NCI-H446 treated with DMSO at 0.1 percent for 48 hours (cell line): ENCODE data around the gene CARD9.
"Not testable (repeated sequence)": the region's sequence is repeated elsewhere in the genome, so short reads cannot be mapped to it uniquely, and the experiment has no call there.

ENCODE experiments used
- DNase-seq: peaks from one replicate; lab custom pipeline; 2025; lab: John Stamatoyannopoulos, UW

CARD9 gene

GRCh38 chr9:136363949-136364748, 9.3 kb downstream of the CARD9 start:
- DNase-seq: no peak

GRCh38 chr9:136363106-136363948, 10.1 kb downstream of the CARD9 start, which contains the start of gene DNLZ:
DNLZ (minus strand) TSS chr9:136363744; CDS start chr9:136363714, 30 bp downstream.
- peak; percentile 63 for DNase-seq

DNA sequence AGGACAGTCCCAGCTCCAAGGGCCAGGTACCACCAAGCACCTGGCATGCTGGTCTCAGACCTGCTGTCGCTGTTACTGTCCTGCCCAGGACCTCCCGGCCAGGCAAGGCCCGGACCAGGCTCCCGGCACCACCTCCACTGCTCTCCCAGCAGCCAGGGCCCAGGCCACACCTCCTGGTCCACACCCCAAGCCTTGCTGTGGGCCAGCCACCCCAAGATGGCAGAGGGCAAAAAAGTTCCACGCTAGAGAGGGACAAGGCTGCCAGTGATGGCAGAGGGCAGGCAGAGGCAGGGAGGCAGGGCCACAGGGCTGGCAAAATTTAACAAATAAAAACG, 11.1 kb downstream of the CARD9 start:
- DNase-seq: no peak

- no peak for DNase-seq
Observed at GRCh38 chr9:136361754-136362449, 11.6 kb downstream of the CARD9 start.

GRCh38 chr9:136361047-136361753, 12.3 kb downstream of the CARD9 start:
- DNase-seq: no peak

GRCh38 chr9:136359774-136360718, 13.4 kb downstream of the CARD9 start:
- DNase-seq: no peak

DNA sequence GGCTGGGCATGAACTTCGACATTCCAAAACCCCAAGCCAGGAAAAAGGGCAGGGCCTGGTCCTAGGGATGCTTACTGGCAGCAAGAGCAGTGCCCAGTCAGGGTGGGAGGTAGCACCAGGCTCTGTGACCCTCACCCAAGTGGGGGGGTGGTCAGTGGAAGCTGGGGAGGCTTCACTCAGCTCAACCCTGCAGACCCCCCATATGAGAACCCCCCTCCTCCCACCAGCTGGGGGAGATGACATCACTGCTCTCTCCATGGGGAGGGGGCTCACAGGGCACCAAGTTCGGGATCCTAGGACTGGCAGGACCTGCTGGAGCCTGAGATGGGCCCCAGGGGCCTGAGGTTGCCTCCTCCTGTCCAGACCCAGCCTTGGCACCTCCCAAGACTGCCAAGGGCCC, 14.6 kb downstream of the CARD9 start:
- DNase-seq: no peak

- no peak for DNase-seq
Observed at GRCh38 chr9:136358016-136358415, 15.5 kb downstream of the CARD9 start.

DNA sequence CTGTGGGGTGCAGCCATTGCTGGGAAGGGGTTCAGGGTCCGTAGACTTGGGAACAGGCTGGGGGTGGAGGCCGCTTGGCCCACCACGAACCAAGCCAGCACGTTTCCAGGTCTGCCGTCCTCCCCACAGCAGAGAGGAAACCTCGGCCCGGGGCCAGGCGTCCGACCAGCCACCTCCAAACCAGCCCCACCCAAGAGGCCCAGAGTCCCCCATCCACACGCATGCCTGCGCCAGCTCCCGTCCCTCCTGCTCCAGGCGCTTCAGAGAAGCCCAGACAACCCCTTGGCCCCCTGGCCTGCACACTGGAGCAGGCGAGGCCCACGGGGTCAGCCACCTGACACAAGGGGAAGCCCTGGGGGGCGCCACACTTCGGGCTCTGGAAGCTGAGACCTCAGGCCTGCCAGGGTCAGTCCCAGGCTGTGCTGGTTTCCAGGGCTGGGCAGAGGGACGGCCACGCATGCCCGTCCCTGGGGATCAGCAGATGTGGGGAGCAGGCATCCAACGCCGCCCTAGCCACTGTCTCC, 16.2 kb downstream of the CARD9 start:
- no peak for DNase-seq

GRCh38 chr9:136355616-136356557, 17.6 kb downstream of the CARD9 start:
- DNase-seq: no peak

GRCh38 chr9:136354592-136355085, 18.8 kb downstream of the CARD9 start:
- DNase-seq: no peak

GRCh38 chr9:136353757-136354488, 19.5 kb downstream of the CARD9 start:
- no peak for DNase-seq

GRCh38 chr9:136353088-136353487, 20.4 kb downstream of the CARD9 start:
- DNase-seq: no peak

GRCh38 chr9:136352682-136353081, 20.8 kb downstream of the CARD9 start:
- DNase-seq: no peak

- not testable (repeated sequence) for DNase-seq
Observed at GRCh38 chr9:136351868-136352267, 21.6 kb downstream of the CARD9 start.

- DNase-seq: no peak
Observed at GRCh38 chr9:136351252-136351800, 22.1 kb downstream of the CARD9 start.

DNA sequence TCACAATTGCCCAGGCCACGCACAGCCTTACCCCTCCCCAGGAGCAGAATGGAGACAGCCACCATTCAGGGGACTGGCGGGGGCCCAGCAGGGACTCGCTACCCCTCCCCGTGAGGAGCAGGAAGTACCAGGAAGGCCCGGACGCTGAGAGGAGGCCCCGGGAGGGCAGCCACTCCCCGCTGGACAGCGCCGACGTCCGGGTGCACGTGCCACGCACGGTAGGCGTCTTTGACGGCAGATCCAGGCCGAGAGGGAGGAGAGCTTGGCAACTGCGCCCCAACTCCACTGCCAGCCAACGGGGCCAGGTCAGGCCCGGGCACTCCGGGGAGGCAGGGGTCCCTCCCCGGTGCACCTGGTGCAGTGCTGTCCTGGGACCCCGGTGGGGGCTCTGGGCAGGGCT, 23.9 kb downstream of the CARD9 start:
- no peak for DNase-seq

DNA sequence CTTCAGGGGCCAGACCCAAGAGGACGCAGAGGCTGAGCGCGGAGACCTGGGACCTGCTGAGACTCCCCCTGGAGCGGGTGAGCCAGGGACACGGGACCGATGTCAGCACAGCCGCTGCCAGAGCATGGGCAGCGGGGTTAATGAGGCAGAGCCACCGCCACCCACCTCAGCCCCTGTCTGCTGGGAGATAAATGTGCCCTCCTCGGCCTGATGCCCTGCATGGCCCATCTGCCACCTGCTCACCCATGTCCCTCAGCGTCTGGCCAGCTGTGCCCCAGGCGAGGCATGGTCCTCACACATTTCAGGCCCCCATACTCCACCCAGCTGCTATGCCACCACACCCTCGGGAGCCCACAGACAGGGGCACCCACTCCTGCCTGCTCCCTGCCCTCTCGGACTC, 24.8 kb downstream of the CARD9 start:
- DNase-seq: no peak
